ENCODE results near the gene MIB1. TPM values are rescaled to one million over a fixed set of nuclear protein-coding genes. Genes with fewer than 3 reads are reported as not detected.

The MIB1 gene
- total and polyA plus RNA-seq, 10 of the 15 experiments (the other 5 are each of a cell fraction or from before 2014, with no cell fraction given), result 2.3 to 27.5 (median 10.4) TPM

- FAIRE-seq (no peak), DNase-seq (ENCODE audit: low read depth, low spot score) (no peak), ATAC-seq (no peak)
- no peaks in the 10 kb centered on the region for H3K9me3 ChIP-seq (replicated peaks; ENCODE audit: control insufficient read depth, insufficient read depth, low read length)
- 45% methylated on average over 7 of the region's 7 CpGs for WGBS (ENCODE audit: insufficient coverage, insufficient replicate concordance, low lambda C conversion rate, missing lambda C conversion rate)
- POLR2A ChIA-PET, result no interaction called here
- intact Hi-C loops (cut with micrococcal nuclease; ENCODE audit: unreplicated experiment) (no loop called here), in situ Hi-C loops (cut with MboI) (loop anchor here (10.0 to 25.0 kb wide), 2 partner anchors 657 to 805 kb away; no protein-coding TSS in a partner anchor)
- no peak overlapping the region for H3K27ac ChIP-seq (ENCODE audit: control insufficient read depth, insufficient read depth)
- BruUV-seq (replicated peaks), result no TSS peak
- CTCF ChIA-PET, result no interaction called here
- H3K4me2 ChIP-seq (ENCODE audit: control insufficient read depth, insufficient read depth), result no peak overlapping the region
- no peak overlapping the region for H3K4me3 ChIP-seq
- H4K20me1 ChIP-seq (ENCODE audit: control insufficient read depth, insufficient read depth), result no peaks in the 10 kb centered on the region
- no peaks in the 10 kb centered on the region for H3K36me3 ChIP-seq (ENCODE audit: control insufficient read depth in 2 of 2, insufficient read depth in 2 of 2, low read length in 1 of 2)
- H3K27me3 ChIP-seq (replicated peaks in 1 of 2; ENCODE audit: control insufficient read depth in 2 of 2, insufficient read depth in 2 of 2, low read length in 1 of 2), result no peaks in the 10 kb centered on the region
- H3K4me1 ChIP-seq (ENCODE audit: control insufficient read depth, insufficient read depth, low read length), result peaks cover 4% of the 10 kb centered on the region; the same call in 1 of the 2 replicates
- no peaks in the 10 kb centered on the region for H3K79me2 ChIP-seq (ENCODE audit: control insufficient read depth, insufficient read depth, low read length)
- no peak for TF ChIP-seq RCOR1 (conservative IDR thresholded peaks at IDR 0.05; ENCODE audit: low read depth, low read length)
- no peak for TF ChIP-seq NFYA (IDR thresholded peaks at IDR 0.05; ENCODE audit: borderline replicate concordance, low read depth, low read length)
- no peak for TF ChIP-seq BRCA1 (IDR thresholded peaks at IDR 0.05; ENCODE audit: low read depth, low read length)
- no peak overlapping the region for H3K9ac ChIP-seq (ENCODE audit: control insufficient read depth, insufficient read depth, low read length)
- RAD21 ChIA-PET (ENCODE audit: unreplicated experiment), result no interaction called here
- no peak overlapping the region for H2AFZ ChIP-seq (ENCODE audit: control insufficient read depth, low read depth, low read length)
- SMC1A ChIA-PET (ENCODE audit: uncharacterized antibody, unreplicated experiment), result interaction anchor here (0.7 kb wide), 1 partner anchor 10 kb away, joined by 3 read pairs; no protein-coding TSS in a partner anchor
Observed at GRCh38 chr18:21907451-21907850, 166.9 kb downstream of the MIB1 start.

GRCh38 chr18:21908711-21909110 is 168.1 kb downstream of the MIB1 start:
- in situ Hi-C loops (cut with MboI) (loop anchor here (10.0 to 25.0 kb wide), 2 partner anchors 656 to 804 kb away; no protein-coding TSS in a partner anchor), intact Hi-C loops (cut with micrococcal nuclease; ENCODE audit: unreplicated experiment) (no loop called here)
- H3K79me2 ChIP-seq (ENCODE audit: control insufficient read depth, insufficient read depth, low read length), result no peaks in the 10 kb centered on the region
- no peak overlapping the region for H3K9ac ChIP-seq (ENCODE audit: control insufficient read depth, insufficient read depth, low read length)
- H3K36me3 ChIP-seq (ENCODE audit: control insufficient read depth in 2 of 2, insufficient read depth in 2 of 2, low read length in 1 of 2), result no peaks in the 10 kb centered on the region
- DNase-seq (ENCODE audit: low read depth, low spot score), result no peak
- ATAC-seq, result no peak
- H3K27ac ChIP-seq (ENCODE audit: control insufficient read depth, insufficient read depth), result no peak overlapping the region
- no peaks in the 10 kb centered on the region for H3K27me3 ChIP-seq (replicated peaks in 1 of 2; ENCODE audit: control insufficient read depth in 2 of 2, insufficient read depth in 2 of 2, low read length in 1 of 2)
- BruUV-seq (replicated peaks), result no TSS peak
- H4K20me1 ChIP-seq (ENCODE audit: control insufficient read depth, insufficient read depth), result no peaks in the 10 kb centered on the region
- no peak for FAIRE-seq
- peaks cover 4% of the 10 kb centered on the region; the same call in 1 of the 2 replicates for H3K4me1 ChIP-seq (ENCODE audit: control insufficient read depth, insufficient read depth, low read length)
- no peak overlapping the region for H3K4me3 ChIP-seq
- ChIA-PET POLR2A (no interaction called here), CTCF (no interaction called here), RAD21 (ENCODE audit: unreplicated experiment) (interaction anchor here (0.7 kb wide), 1 partner anchor 96 kb away, joined by 3 read pairs; no protein-coding TSS in a partner anchor), SMC1A (ENCODE audit: uncharacterized antibody, unreplicated experiment) (interaction anchor here (0.7 to 1.0 kb wide), 3 partner anchors 13 to 1022 kb away, joined by 3 to 5 read pairs (median 3); no protein-coding TSS in a partner anchor)
- TF ChIP-seq CREM (IDR thresholded peaks at IDR 0.05; ENCODE audit: low read depth) (no peak), E2F8 (IDR thresholded peaks at IDR 0.05; ENCODE audit: low read depth, partially characterized antibody) (no peak)
- H3K9me3 ChIP-seq (replicated peaks; ENCODE audit: control insufficient read depth, insufficient read depth, low read length), result no peaks in the 10 kb centered on the region
- H2AFZ ChIP-seq (ENCODE audit: control insufficient read depth, low read depth, low read length), result no peak overlapping the region
- H3K4me2 ChIP-seq (ENCODE audit: control insufficient read depth, insufficient read depth), result no peak overlapping the region
